Coronary artery (tissue), 2 donors: Measurements from ENCODE around the gene THOC7.

Source experiments
- DNase-seq: peaks from one replicate; pipeline ENCODE4 v3.0.0-alpha.2; 2017; ENCODE audit warnings: low spot score
- H3K27ac ChIP-seq, 2 donors: fragments of 200-600 bp; sonication (generic); one replicate each; pipeline ENCODE4 v1.5.1; 2016 to 2019
- H3K4me3 ChIP-seq: fragments of 200-600 bp; sonication (generic); 2 replicates; pipeline ENCODE4 v1.5.1; 2016; ENCODE audit warnings: mild to moderate bottlenecking, moderate library complexity
- TF ChIP-seq, protein P1 (sequence below): fragments of 200-600 bp; sonication (generic); IDR thresholded peaks from one replicate; pipeline ENCODE4 v1.5.1; 2019; ENCODE audit warnings: antibody characterized with exemption

The THOC7 gene

GRCh38 chr3:63800097-63800496 is 63.5 kb downstream of the THOC7 start:
- Histone ChIP-seq H3K27ac (no peak overlapping the region), H3K4me3 (no peak overlapping the region)
- no peak for DNase-seq
- TF ChIP-seq, protein P1, sequence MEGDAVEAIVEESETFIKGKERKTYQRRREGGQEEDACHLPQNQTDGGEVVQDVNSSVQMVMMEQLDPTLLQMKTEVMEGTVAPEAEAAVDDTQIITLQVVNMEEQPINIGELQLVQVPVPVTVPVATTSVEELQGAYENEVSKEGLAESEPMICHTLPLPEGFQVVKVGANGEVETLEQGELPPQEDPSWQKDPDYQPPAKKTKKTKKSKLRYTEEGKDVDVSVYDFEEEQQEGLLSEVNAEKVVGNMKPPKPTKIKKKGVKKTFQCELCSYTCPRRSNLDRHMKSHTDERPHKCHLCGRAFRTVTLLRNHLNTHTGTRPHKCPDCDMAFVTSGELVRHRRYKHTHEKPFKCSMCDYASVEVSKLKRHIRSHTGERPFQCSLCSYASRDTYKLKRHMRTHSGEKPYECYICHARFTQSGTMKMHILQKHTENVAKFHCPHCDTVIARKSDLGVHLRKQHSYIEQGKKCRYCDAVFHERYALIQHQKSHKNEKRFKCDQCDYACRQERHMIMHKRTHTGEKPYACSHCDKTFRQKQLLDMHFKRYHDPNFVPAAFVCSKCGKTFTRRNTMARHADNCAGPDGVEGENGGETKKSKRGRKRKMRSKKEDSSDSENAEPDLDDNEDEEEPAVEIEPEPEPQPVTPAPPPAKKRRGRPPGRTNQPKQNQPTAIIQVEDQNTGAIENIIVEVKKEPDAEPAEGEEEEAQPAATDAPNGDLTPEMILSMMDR, result no peak

- TF ChIP-seq, protein P1, result no peak
- Histone ChIP-seq H3K27ac (no peak overlapping the region), H3K4me3 (no peak overlapping the region)
- DNase-seq, result no peak
Observed at GRCh38 chr3:63798949-63799348, 64.7 kb downstream of the THOC7 start.

DNA sequence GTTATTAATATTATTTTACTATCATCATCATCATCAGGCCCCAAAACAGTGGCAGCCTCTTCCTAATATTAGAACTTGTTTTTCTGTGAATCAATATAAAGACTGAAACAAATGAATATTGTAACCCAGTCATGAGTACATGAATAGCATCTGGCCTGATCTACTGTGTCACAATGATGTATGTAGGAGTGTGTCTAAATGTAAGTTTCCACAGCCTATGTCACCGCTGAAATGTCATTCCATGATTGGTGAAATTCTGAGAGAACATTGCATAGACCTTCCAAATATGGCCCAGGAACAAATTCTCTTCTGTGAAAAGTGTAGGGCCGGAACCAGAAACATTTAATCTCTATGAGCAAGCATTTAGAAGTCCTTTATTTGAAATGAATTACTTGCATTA is 65.1 kb downstream of the THOC7 start:
- TF ChIP-seq, protein P1, result no peak

DNA sequence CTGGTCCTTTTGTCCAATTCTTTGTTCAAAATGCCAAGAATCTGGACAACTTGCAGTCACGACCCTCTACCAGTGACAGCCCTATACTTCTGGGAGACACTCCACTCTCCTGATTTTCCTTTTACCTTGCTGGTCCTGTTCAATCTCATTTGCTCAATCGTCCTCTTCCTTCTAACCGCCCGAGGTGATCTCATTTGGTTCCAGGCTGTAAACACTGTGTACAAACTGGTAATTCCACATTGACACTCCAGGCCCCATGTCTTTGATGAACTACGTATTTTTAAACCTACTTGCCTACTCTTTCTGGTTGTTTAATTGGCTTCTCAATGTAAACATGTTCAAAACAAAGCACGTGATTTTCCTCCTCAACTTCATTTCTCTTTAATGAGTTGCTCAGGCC is 68.2 kb downstream of the THOC7 start:
- no peak for DNase-seq

More for the DNA sequence above, 65.1 kb downstream of the THOC7 start:
- no peak for DNase-seq
- Histone ChIP-seq H3K4me3 (no peak overlapping the region), H3K27ac (no peak overlapping the region)

DNA sequence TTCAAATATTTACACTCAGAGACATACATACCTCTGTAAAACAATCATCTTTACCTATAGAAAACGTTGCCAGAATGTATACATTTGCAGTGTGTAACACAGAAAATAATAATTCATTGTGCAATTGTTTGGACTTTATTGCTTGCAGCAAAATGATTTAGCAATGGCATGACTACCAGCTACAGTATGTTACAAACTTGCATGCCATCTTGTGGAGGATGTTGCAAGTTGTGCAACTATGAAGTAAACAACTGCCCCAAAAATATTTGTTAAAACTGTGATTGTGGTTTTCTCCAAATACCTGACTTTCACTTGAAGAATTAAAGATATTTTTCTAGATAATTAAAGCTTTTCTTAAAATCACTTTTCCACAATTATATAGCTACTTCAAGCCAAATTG is 71.6 kb downstream of the THOC7 start:
- Histone ChIP-seq H3K27ac (no peak overlapping the region), H3K4me3 (no peak overlapping the region)
- TF ChIP-seq, protein P1, result no peak
- DNase-seq, result no peak

More for the DNA sequence above, 68.2 kb downstream of the THOC7 start:
- no peak overlapping the region for H3K27ac ChIP-seq
- TF ChIP-seq, protein P1, result no peak
- no peak overlapping the region for H3K4me3 ChIP-seq
